GM19468 (cell line): ENCODE results near the gene NDST1.
A peak's percentile ranks its signal among the peaks of the same experiment; 100 is the strongest.

Source experiments
- ATAC-seq: cut with Tn5 transposase; IDR thresholded peaks from one replicate; pipeline ENCODE4 v1.9.1; 2021; ENCODE audit warnings: mild to moderate bottlenecking, moderate library complexity, moderate number of reproducible peaks; ENCODE audit not compliant: unreplicated experiment; ENCODE audit errors: extremely low read depth

Gene NDST1

GRCh38 chr5:150488519-150489359 lies 19.2 kb upstream of the NDST1 start:
- no peak for ATAC-seq

- peak; percentile 54 for ATAC-seq
Observed at GRCh38 chr5:150489360-150490295, 18.3 kb upstream of the NDST1 start.

- no peak for ATAC-seq
Observed at GRCh38 chr5:150490296-150490669, 17.6 kb upstream of the NDST1 start.

- ATAC-seq: no peak
Observed at GRCh38 chr5:150490754-150491153, 17.2 kb upstream of the NDST1 start.

- no peak for ATAC-seq
Observed at GRCh38 chr5:150491876-150492275, 16.1 kb upstream of the NDST1 start.

GRCh38 chr5:150492621-150493020 lies 15.3 kb upstream of the NDST1 start:
- no peak for ATAC-seq

GRCh38 chr5:150496098-150496497 lies 11.8 kb upstream of the NDST1 start:
- no peak for ATAC-seq

GRCh38 chr5:150496534-150496933 lies 11.4 kb upstream of the NDST1 start:
- ATAC-seq: no peak

- no peak for ATAC-seq
Observed at GRCh38 chr5:150497274-150497988, 10.5 kb upstream of the NDST1 start.

GRCh38 chr5:150497989-150498317 lies 10.0 kb upstream of the NDST1 start:
- ATAC-seq: no peak

- no peak for ATAC-seq
Observed at GRCh38 chr5:150498501-150498900, 9.4 kb upstream of the NDST1 start.

- no peak for ATAC-seq
Observed at GRCh38 chr5:150498971-150499370, 9.0 kb upstream of the NDST1 start.

GRCh38 chr5:150499437-150499956 lies 8.4 kb upstream of the NDST1 start:
- no peak for ATAC-seq

GRCh38 chr5:150500328-150500841 lies 7.5 kb upstream of the NDST1 start:
- ATAC-seq: no peak

GRCh38 chr5:150500905-150501304 lies 7.0 kb upstream of the NDST1 start:
- ATAC-seq: no peak

GRCh38 chr5:150502106-150502505 lies 5.8 kb upstream of the NDST1 start:
- no peak for ATAC-seq

GRCh38 chr5:150502847-150503246 lies 5.1 kb upstream of the NDST1 start:
- ATAC-seq: no peak

GRCh38 chr5:150503386-150503785 lies 4.5 kb upstream of the NDST1 start:
- no peak for ATAC-seq

- no peak for ATAC-seq
Observed at GRCh38 chr5:150503977-150504620, 3.8 kb upstream of the NDST1 start.

GRCh38 chr5:150505041-150505511 lies 2.9 kb upstream of the NDST1 start:
- ATAC-seq: no peak
